C1 segment of cervical spinal cord (tissue), 14 donors: ENCODE results near the gene SPAG7.

Source experiments
- DNase-seq, 14 donors: peaks; one replicate each; lab custom pipeline; 2025; lab: John Stamatoyannopoulos, UW

SPAG7 gene

GRCh38 chr17:4967539-4968485 is at the start of gene SPAG7:
Gene SPAG7, minus strand, starts transcription at chr17:4967817. Its CDS starts 13 bp downstream, at chr17:4967804.
- peak; percentile 94 to 100 (median 99) for DNase-seq

GRCh38 chr17:5014357-5014756 is 46.7 kb upstream of the SPAG7 start:
- no peak for DNase-seq

GRCh38 chr17:5011928-5012327 is 44.3 kb upstream of the SPAG7 start:
- no peak for DNase-seq

GRCh38 chr17:5003214-5003867 is 35.7 kb upstream of the SPAG7 start:
- no peak for DNase-seq

- DNase-seq = no peak
Observed at GRCh38 chr17:5002121-5002788, 34.6 kb upstream of the SPAG7 start.

GRCh38 chr17:5000237-5000639 is 32.6 kb upstream of the SPAG7 start:
- peak in 4 of 14 donors; percentile 5 to 40 (median 6) for DNase-seq

- DNase-seq = peak in 1 of 14 donors; percentile 4
Observed at GRCh38 chr17:4999430-5000093, 31.9 kb upstream of the SPAG7 start.

GRCh38 chr17:4998732-4999429 is 31.3 kb upstream of the SPAG7 start:
- peak in 1 of 14 donors; percentile 38 for DNase-seq

GRCh38 chr17:4998027-4998731 is 30.6 kb upstream of the SPAG7 start:
- peak in 4 of 14 donors; percentile 12 to 75 (median 60) for DNase-seq

- DNase-seq = peak; percentile 41 to 97 (median 90)
Observed at GRCh38 chr17:4997302-4998026, 29.8 kb upstream of the SPAG7 start, which contains the start of the genes INCA1 and KIF1C. Gene INCA1, minus strand, starts transcription at chr17:4997522. Its CDS starts 3,085 bp downstream, at chr17:4994437. Gene KIF1C, plus strand, starts transcription at chr17:4997950. Its CDS starts 2,297 bp downstream, at chr17:5000247.

GRCh38 chr17:4994081-4994595 is 26.5 kb upstream of the SPAG7 start:
- DNase-seq = no peak

- DNase-seq = peak in 2 of 14 donors; percentile 37 to 51
Observed at GRCh38 chr17:4987767-4988567, 20.4 kb upstream of the SPAG7 start.

- DNase-seq = peak; percentile 27 to 88 (median 76)
Observed at GRCh38 chr17:4986951-4987766, 19.5 kb upstream of the SPAG7 start, which contains the start of gene CAMTA2. Gene CAMTA2, minus strand, starts transcription at chr17:4987675. Its CDS starts 1,453 bp downstream, at chr17:4986222.

- peak in 1 of 14 donors; percentile 73 for DNase-seq
Observed at GRCh38 chr17:4986403-4986802, 18.8 kb upstream of the SPAG7 start.

- no peak for DNase-seq
Observed at GRCh38 chr17:4982305-4982704, 14.7 kb upstream of the SPAG7 start.

GRCh38 chr17:4980644-4981216 is 13.1 kb upstream of the SPAG7 start:
- DNase-seq = peak in 1 of 14 donors; percentile 2

- DNase-seq = no peak
Observed at GRCh38 chr17:4978726-4979125, 11.1 kb upstream of the SPAG7 start.
